GM12878 (cell line): Measurements from ENCODE around the gene IL1B. TPM values are rescaled to one million over a fixed set of nuclear protein-coding genes. Genes with fewer than 3 reads are reported as not detected.

ENCODE experiments used
- ATAC-seq: fragments of 200-7000 bp; cut with Tn5 transposase; 3 replicates; pipeline ENCODE4 v1.9.1; 2020; ENCODE audit warnings: mild to moderate bottlenecking, moderate library complexity
- BruUV-seq: library from RNA; stranded (reverse); fragments of 400-500 nt; replicated peaks from 2 replicates; lab custom pipeline; 2021; lab: Mats Ljungman, UMichigan
- CTCF ChIA-PET: fragments of 300-600 bp; sonication (Branson Sonifier 250); formaldehyde crosslinking; extraction: SDS; loops from one replicate; lab custom pipeline; 2021; ENCODE audit warnings: inconsistent platforms; lab: Yijun Ruan, JAX
- POLR2A ChIA-PET: fragments of 350-600 bp; formaldehyde crosslinking; extraction: SDS; loops from one replicate; lab custom pipeline; 2021; ENCODE audit warnings: inconsistent platforms; lab: Charles Lee
- RAD21 ChIA-PET: fragments of 300-600 bp; sonication (Branson Sonifier 250); formaldehyde crosslinking; loops from one replicate; lab custom pipeline; 2023; ENCODE audit warnings: antibody characterized with exemption; ENCODE audit not compliant: unreplicated experiment; lab: Charles Lee
- SMC1A ChIA-PET: fragments of 300-600 bp; sonication (Branson Sonifier 250); formaldehyde crosslinking; loops from one replicate; lab custom pipeline; 2023; ENCODE audit not compliant: unreplicated experiment, uncharacterized antibody; lab: Charles Lee
- DNase-seq: peaks from one replicate; pipeline ENCODE4 v3.0.0-alpha.2; 2011; ENCODE audit warnings: low read depth, low spot score
- FAIRE-seq: peaks from 3 replicates; lab custom pipeline; 2011; peaks lifted over from hg19 to GRCh38; lab: Jason Lieb, UNC
- H2AFZ ChIP-seq: 2 replicates; pipeline ENCODE4 v1.6.0; 2011; ENCODE audit warnings: low read depth, low read length, control low read depth; ENCODE audit not compliant: control insufficient read depth
- H3K27ac ChIP-seq: 2 replicates; pipeline ENCODE4 v1.5.1; 2011; ENCODE audit warnings: control low read depth; ENCODE audit not compliant: control insufficient read depth, insufficient read depth
- H3K27me3 ChIP-seq, 2 experiments: replicated peaks in 1 of 2; 2 replicates each; pipeline versions ENCODE4 v1.6.0 to v1.6.1; 2011; ENCODE audit warnings: low read length in 1 of 2; ENCODE audit not compliant: control insufficient read depth in 2 of 2, insufficient read depth in 2 of 2
- H3K36me3 ChIP-seq, 2 experiments: 2 replicates each; pipeline ENCODE4 v1.5.1; 2011; ENCODE audit warnings: low read length in 1 of 2; ENCODE audit not compliant: control insufficient read depth in 2 of 2, insufficient read depth in 2 of 2
- H3K4me1 ChIP-seq: 2 replicates; pipeline ENCODE4 v1.6.1; 2011; ENCODE audit warnings: mild to moderate bottlenecking, low read length, moderate library complexity, mixed read lengths; ENCODE audit not compliant: control insufficient read depth, insufficient read depth
- H3K4me2 ChIP-seq: 2 replicates; pipeline ENCODE4 v1.6.0; 2011; ENCODE audit warnings: control low read depth; ENCODE audit not compliant: control insufficient read depth, insufficient read depth
- H3K4me3 ChIP-seq: fragments of 200-600 bp; sonication (generic); 2 replicates; pipeline ENCODE4 v1.5.1; 2016
- H3K79me2 ChIP-seq: 2 replicates; pipeline ENCODE4 v1.6.0; 2011; ENCODE audit warnings: low read length; ENCODE audit not compliant: control insufficient read depth, insufficient read depth
- H3K9ac ChIP-seq: 2 replicates; pipeline ENCODE4 v1.8.0; 2011; ENCODE audit warnings: low read length, control low read depth, mixed read lengths; ENCODE audit not compliant: control insufficient read depth, insufficient read depth
- H3K9me3 ChIP-seq: replicated peaks from 3 replicates; pipeline ENCODE4 v1.5.1; 2011; ENCODE audit warnings: mild to moderate bottlenecking, low read length; ENCODE audit not compliant: control insufficient read depth, insufficient read depth
- H4K20me1 ChIP-seq: 2 replicates; pipeline ENCODE4 v1.6.0; 2011; ENCODE audit not compliant: control insufficient read depth, insufficient read depth
- CHD4 ChIP-seq: fragments of 200-600 bp; sonication (generic); IDR thresholded peaks from 2 replicates; pipeline ENCODE4 v1.6.1; 2016; ENCODE audit warnings: mild to moderate bottlenecking
- CREM ChIP-seq: IDR thresholded peaks from 2 replicates; pipeline ENCODE4 v1.6.1; 2014; ENCODE audit warnings: antibody characterized with exemption, low read depth
- ESRRA ChIP-seq: IDR thresholded peaks from 2 replicates; pipeline ENCODE4 v1.6.1; 2012; ENCODE audit warnings: mild to moderate bottlenecking, low read length, improper control_type of control experiment
- NFYB ChIP-seq: IDR thresholded peaks from 2 replicates; pipeline ENCODE4 v1.6.1; 2011; ENCODE audit warnings: low read depth, mild to moderate bottlenecking, low read length, improper control_type of control experiment, moderate library complexity; ENCODE audit not compliant: insufficient read depth
- SP1 ChIP-seq: IDR thresholded peaks from one replicate; pipeline ENCODE4 v1.6.1; 2011; ENCODE audit warnings: low read depth, low read length
- SUPT20H ChIP-seq: IDR thresholded peaks from 2 replicates; pipeline ENCODE4 v1.6.1; 2011; ENCODE audit warnings: low read depth, mild to moderate bottlenecking, low read length, moderate library complexity, borderline replicate concordance; ENCODE audit not compliant: control insufficient read depth
- ZZZ3 ChIP-seq: IDR thresholded peaks from 2 replicates; pipeline ENCODE4 v1.6.1; 2011; ENCODE audit warnings: low read depth; ENCODE audit not compliant: control insufficient read depth, insufficient read length
- WGBS: methylation state at CpG from one replicate; pipeline ENCODE4 v1.1.6; 2016; ENCODE audit warnings: low lambda C conversion rate; ENCODE audit not compliant: insufficient replicate concordance, insufficient coverage; ENCODE audit errors: missing lambda C conversion rate; 5-methylcytosine and 5-hydroxymethylcytosine counted together
- in situ Hi-C: fragments of 300-500 bp; cut with MboI; formaldehyde crosslinking; loops from 9 replicates; pipeline ENCODE4 v1.14.3; 2018; ENCODE audit warnings: mixed read lengths
- intact Hi-C: fragments of 100-400 bp; cut with micrococcal nuclease; formaldehyde crosslinking; loops from one replicate; pipeline ENCODE4 v1.14.2; 2022; ENCODE audit not compliant: unreplicated experiment
- polyA plus RNA-seq, 11 experiments: library from polyadenylated mRNA; depleted of rRNA in 4 of 11; unstranded in 6 of 11; stranded (reverse) in 5 of 11; fragments of >200 nt; fragmentation: Nextera tagmentation in 4 of 11; fragmentation: Illumina TruSeq in 1 of 11; extraction: Ambion mirVana in 4 of 11; extraction: Trizol in 1 of 11; gene quantifications; 1 replicate in 1 of 11; 2 replicates in 10 of 11; pipeline versions ENCODE4 v1.2.1 to v1.2.3, GENCODE V29; 2011 to 2016; ENCODE audit warnings: inconsistent platforms in 2 of 11, missing spikeins in 2 of 11, low read depth in 1 of 11
- total RNA-seq, 4 experiments: library from RNA; depleted of rRNA in 3 of 4; stranded (reverse); fragments of >200 nt in 3 of 4; fragmentation: Illumina TruSeq in 1 of 4; extraction: Trizol in 1 of 4; gene quantifications; 2 replicates each; pipeline versions ENCODE4 v1.2.1 to v1.2.3, GENCODE V29; 2013 to 2021

IL1B gene
- total and polyA plus RNA-seq, 10 of the 15 experiments (the other 5 are each of a cell fraction or from before 2014, with no cell fraction given): 0.20 to 1.6 (median 0.84) TPM

DNA sequence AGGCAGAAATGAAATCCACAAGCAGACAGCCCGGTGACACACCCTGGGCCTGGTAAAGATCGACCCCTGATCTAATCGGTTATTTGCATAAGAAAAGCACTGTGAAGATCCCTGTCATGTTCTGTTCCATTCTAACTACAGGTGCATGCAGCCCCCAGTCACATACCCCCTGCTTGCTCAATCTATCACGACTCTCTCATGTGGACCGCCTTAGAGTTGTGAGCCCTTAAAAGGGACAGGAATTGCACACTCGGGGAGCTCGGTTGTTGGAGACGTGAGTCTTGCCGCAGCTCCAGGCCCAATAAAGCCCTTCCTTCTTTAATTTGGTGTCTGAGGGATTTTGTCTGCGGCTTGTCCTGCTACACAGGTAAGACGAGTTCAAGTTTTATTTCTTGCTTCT lies 13.4 kb upstream of the IL1B start:
- FAIRE-seq (no peak), DNase-seq (no peak), ATAC-seq (no peak)
- no peak overlapping the region for H2AFZ ChIP-seq
- in situ Hi-C loops (no loop called here), intact Hi-C loops (no loop called here)
- no peak overlapping the region for H3K27ac ChIP-seq
- SMC1A ChIA-PET: interaction anchor here (0.9 to 1.3 kb wide), 4 partner anchors 29 to 101 kb away, joined by 3 to 4 read pairs (median 4); no protein-coding TSS in a partner anchor
- H3K9ac ChIP-seq: no peak overlapping the region
- no peaks in the 10 kb centered on the region for H3K36me3 ChIP-seq
- H3K4me2 ChIP-seq: no peak overlapping the region
- POLR2A ChIA-PET: no interaction called here
- CTCF ChIA-PET: interaction anchor here (1.3 to 1.5 kb wide), 3 partner anchors 15 to 92 kb away, joined by 4 to 5 read pairs (median 4); no protein-coding TSS in a partner anchor
- BruUV-seq: no TSS peak
- RAD21 ChIA-PET: interaction anchor here (1.7 kb wide), 1 partner anchor 35 kb away, joined by 5 read pairs; no protein-coding TSS in a partner anchor
- no peak overlapping the region for H3K4me3 ChIP-seq
- no peaks in the 10 kb centered on the region for H3K79me2 ChIP-seq
- no peaks in the 10 kb centered on the region; the same call in 1 of the 2 replicates for H3K4me1 ChIP-seq
- H3K27me3 ChIP-seq: no peaks in the 10 kb centered on the region
- TF ChIP-seq NFYB (no peak), SP1 (no peak)
- no peaks in the 10 kb centered on the region for H3K9me3 ChIP-seq
- H4K20me1 ChIP-seq: no peaks in the 10 kb centered on the region
- WGBS: 69% methylated on average over 11 of the region's 11 CpGs

DNA sequence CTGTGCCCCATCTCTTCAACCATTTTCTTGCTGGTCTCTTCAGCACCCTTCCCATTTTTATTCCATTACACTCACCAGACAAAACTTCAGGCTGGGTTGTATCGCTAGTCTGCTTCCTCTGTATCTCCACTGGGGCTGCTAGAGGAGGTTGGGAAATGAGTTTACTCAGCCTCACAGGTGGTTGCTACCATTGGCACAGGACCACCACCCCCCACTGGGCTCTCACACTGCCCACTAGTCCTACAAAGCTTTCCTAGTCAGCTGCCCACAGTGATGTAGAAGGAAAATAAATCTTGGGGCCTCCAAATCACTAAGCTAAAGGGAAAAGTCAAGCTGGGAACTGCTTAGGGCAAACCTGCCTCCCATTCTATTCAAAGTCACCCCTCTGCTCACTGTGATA lies 12.3 kb upstream of the IL1B start:
- Histone ChIP-seq H2AFZ (no peak overlapping the region), H3K27me3 (no peaks in the 10 kb centered on the region), H3K4me3 (no peak overlapping the region), H3K36me3 (no peaks in the 10 kb centered on the region), H3K4me2 (no peak overlapping the region), H4K20me1 (no peaks in the 10 kb centered on the region), H3K9ac (no peak overlapping the region), H3K4me1 (no peaks in the 10 kb centered on the region; the same call in 1 of the 2 replicates), H3K27ac (no peak overlapping the region), H3K9me3 (no peaks in the 10 kb centered on the region), H3K79me2 (no peaks in the 10 kb centered on the region)
- CTCF ChIA-PET: interaction anchor here (1.3 kb wide), 2 partner anchors 14 to 32 kb away, joined by 4 to 5 read pairs; no protein-coding TSS in a partner anchor
- TF ChIP-seq CREM (no peak), ESRRA (no peak), ZZZ3 (no peak), SP1 (no peak), SUPT20H (no peak), CHD4 (no peak)
- no peak for FAIRE-seq
- WGBS: 95% methylated on average over 1 of the region's 1 CpG
- in situ Hi-C loops (no loop called here), intact Hi-C loops (no loop called here)
- POLR2A ChIA-PET: interaction anchor here (0.8 kb wide), 1 partner anchor 16 kb away, joined by 4 read pairs; no protein-coding TSS in a partner anchor
- SMC1A ChIA-PET: interaction anchor here (0.9 to 1.2 kb wide), 5 partner anchors 16 to 100 kb away, joined by 3 to 4 read pairs (median 3); no protein-coding TSS in a partner anchor
- BruUV-seq: no TSS peak
- RAD21 ChIA-PET: no interaction called here
- DNase-seq: no peak
- ATAC-seq: no peak
